Stimulated activated CD4-positive, alpha-beta T cell treated with anti-CD3 and anti-CD28 coated beads, Interleukin-4, amount 100 ng/mL, for 4 hours (primary cell): ENCODE data around the gene CELA1.
"Not testable (repeated sequence)": the region's sequence is repeated elsewhere in the genome, so short reads cannot be mapped to it uniquely, and the experiment has no call there.

Source experiments
- DNase-seq, 2 experiments: peaks; one replicate each; pipeline ENCODE4 v3.0.0-alpha.2; 2020

Gene CELA1

GRCh38 chr12:51341251-51342007 is 5.0 kb downstream of the CELA1 start:
- peak; percentile 57 to 69 for DNase-seq

GRCh38 chr12:51339750-51340149 is 6.7 kb downstream of the CELA1 start:
- DNase-seq = no peak

GRCh38 chr12:51337336-51337735 is 9.1 kb downstream of the CELA1 start:
- not testable (repeated sequence) for DNase-seq

GRCh38 chr12:51335931-51336330 is 10.5 kb downstream of the CELA1 start:
- DNase-seq = no peak

- no peak for DNase-seq
Measured at GRCh38 chr12:51334764-51335163, 11.7 kb downstream of the CELA1 start.

GRCh38 chr12:51333536-51333935 is 12.9 kb downstream of the CELA1 start:
- no peak for DNase-seq

- no peak for DNase-seq
Measured at GRCh38 chr12:51330186-51330585, 16.3 kb downstream of the CELA1 start.

- DNase-seq = no peak
Measured at GRCh38 chr12:51329742-51330141, 16.7 kb downstream of the CELA1 start.

GRCh38 chr12:51328587-51328986 is 17.9 kb downstream of the CELA1 start:
- DNase-seq = no peak

GRCh38 chr12:51326698-51327439 is 19.6 kb downstream of the CELA1 start:
- no peak for DNase-seq

- no peak for DNase-seq
Measured at GRCh38 chr12:51324953-51325352, 21.5 kb downstream of the CELA1 start.

GRCh38 chr12:51323966-51324895 is 22.2 kb downstream of the CELA1 start, which contains the start of gene BIN2:
Gene BIN2, minus strand, starts transcription at chr12:51324174. Its CDS starts 72 bp downstream, at chr12:51324102.
- DNase-seq = peak; percentile 49 to 61

- DNase-seq = peak; percentile 18 to 45
Measured at GRCh38 chr12:51323317-51323960, 23.0 kb downstream of the CELA1 start.

- DNase-seq = peak in 1 of 2 experiments; percentile 34
Measured at GRCh38 chr12:51322452-51322851, 24.0 kb downstream of the CELA1 start.

- no peak for DNase-seq
Measured at GRCh38 chr12:51321882-51322281, 24.6 kb downstream of the CELA1 start.

- DNase-seq = peak in 1 of 2 experiments; percentile 11
Measured at GRCh38 chr12:51320695-51321320, 25.7 kb downstream of the CELA1 start.

- no peak for DNase-seq
Measured at GRCh38 chr12:51320311-51320694, 26.2 kb downstream of the CELA1 start.

GRCh38 chr12:51318846-51319599 is 27.5 kb downstream of the CELA1 start:
- peak in 1 of 2 experiments; percentile 23 for DNase-seq

GRCh38 chr12:51318057-51318806 is 28.2 kb downstream of the CELA1 start:
- DNase-seq = not testable (repeated sequence)

- no peak for DNase-seq
Measured at GRCh38 chr12:51311389-51311788, 35.1 kb downstream of the CELA1 start.
